ENCODE data around the gene SAP30L. TPM values are rescaled to one million over a fixed set of nuclear protein-coding genes. Genes with fewer than 3 reads are reported as not detected.
A peak's percentile ranks its signal among the peaks of the same experiment; 100 is the strongest.

The SAP30L gene
- total RNA-seq, 2 experiments from 2014 or later = 22.1 to 24.5 TPM

DNA sequence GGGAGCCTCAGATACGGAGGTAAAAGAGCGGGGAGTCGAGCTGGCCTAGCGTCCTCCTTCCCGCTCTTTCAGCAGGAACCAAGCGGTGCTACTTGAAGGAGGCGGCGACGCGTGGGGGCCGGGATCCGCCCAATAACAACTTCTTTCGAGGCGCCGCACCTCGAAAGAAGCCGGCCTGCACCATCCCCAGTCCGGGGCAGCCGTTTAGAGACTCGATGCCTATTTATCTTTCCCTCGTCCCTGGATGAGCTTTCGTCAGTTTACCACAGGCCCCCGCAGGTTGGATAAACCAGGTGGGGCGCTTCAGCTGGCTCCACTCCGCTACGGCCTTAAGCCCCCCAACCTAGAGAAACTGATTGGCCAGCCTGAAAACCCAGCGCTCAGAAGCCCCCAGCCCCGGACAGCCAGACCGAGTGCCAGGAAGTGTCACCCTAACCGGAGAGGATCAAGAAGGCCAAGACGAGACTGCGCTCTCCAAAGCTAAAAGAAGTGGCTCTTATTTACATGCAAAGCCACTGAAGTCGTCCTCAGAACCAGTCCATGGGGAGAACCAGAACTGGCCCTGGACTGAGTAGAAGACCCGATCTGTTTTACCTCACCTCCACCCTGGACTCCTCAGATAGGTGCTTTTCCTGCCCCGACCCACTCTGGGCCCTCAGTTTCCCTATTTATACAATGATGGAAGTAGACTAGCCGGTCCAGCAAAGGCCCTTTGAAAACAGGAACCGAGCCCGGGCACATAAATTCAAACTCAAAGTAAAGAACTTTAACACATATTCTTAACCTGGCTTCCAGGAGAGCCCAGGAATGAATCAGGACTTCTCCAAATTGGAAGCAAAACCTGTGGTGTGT lies 30.8 kb downstream of the SAP30L start:
- POLR2A ChIA-PET = no interaction called here

DNA sequence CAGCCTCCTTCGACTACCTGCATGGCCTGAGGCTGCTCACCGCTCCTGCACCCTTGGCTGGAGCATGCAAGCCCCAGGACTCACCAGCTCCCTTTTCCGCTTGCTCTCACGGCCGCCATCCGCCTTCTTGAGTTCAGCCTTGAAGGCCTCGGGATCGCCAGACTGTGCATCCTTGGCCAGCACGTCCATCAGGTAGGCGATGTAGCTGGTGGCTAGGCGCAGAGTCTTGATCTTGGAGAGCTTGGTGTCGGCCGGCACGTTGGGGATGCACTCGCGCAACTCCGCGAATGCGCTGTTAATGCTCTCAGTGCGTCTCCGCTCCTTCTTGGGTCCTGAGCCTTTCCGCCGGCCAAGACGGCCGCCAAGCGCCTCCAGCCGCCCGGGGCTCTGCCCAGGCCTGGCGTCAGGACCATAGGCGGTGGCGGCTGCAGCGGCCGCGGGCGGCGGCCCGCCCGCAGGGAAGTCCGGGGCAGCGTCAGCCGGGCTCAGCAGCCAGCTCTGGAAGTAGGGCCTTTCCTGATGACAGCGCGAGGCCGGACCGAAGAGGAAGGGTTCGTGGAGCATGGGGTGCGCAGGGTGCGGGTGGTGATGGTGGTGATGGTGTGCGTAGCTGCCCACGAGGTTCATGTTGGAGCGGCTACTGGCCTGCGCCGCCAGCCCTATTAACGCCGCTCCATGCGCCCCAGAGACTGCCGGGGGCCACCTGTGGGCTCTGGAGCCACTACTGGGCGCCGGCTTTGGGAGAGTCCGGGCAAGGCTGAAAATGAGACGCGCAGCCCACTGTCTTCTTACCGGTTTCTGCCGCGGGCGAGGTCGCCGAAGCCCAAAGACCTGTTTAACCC lies 31.8 kb downstream of the SAP30L start:
- Mint-ChIP-seq H3K36me3 (ENCODE audit: low read depth) (no peaks in the 10 kb centered on the region), H3K4me3 (peak overlapping the region; percentile 2), H3K27ac (no peak overlapping the region), H3K4me1 (peaks cover 49% of the 10 kb centered on the region), H3K9me3 (ENCODE audit: low read depth) (no peaks in the 10 kb centered on the region), H3K27me3 (peaks cover 80% of the 10 kb centered on the region)
- no peak for ATAC-seq
- no peak for DNase-seq
- CTCF ChIA-PET = interaction anchor here (0.6 to 1.0 kb wide), 2 partner anchors 9 to 162 kb away, joined by 3 read pairs; no protein-coding TSS in a partner anchor
- POLR2A ChIA-PET = no interaction called here
- intact Hi-C loops (cut with DNase I, micrococcal nuclease) = no loop called here

More for the DNA sequence above, 30.8 kb downstream of the SAP30L start:
- DNase-seq (no peak), ATAC-seq (no peak)
- no peaks in the 10 kb centered on the region for H3K9me3 Mint-ChIP-seq (ENCODE audit: low read depth)
- CTCF ChIA-PET = interaction anchor here (0.6 to 1.0 kb wide), 3 partner anchors 8 to 163 kb away, joined by 3 read pairs; no protein-coding TSS in a partner anchor
- peaks cover 49% of the 10 kb centered on the region for H3K4me1 Mint-ChIP-seq
- H3K27ac Mint-ChIP-seq = no peak overlapping the region
- intact Hi-C loops (cut with DNase I, micrococcal nuclease) = loop anchor here in 1 of 2 experiments (1.0 kb wide), 1 partner anchor 8 kb away; no protein-coding TSS in a partner anchor
- H3K27me3 Mint-ChIP-seq = peaks cover 76% of the 10 kb centered on the region
- H3K4me3 Mint-ChIP-seq = peak overlapping the region; percentile 2
- no peaks in the 10 kb centered on the region for H3K36me3 Mint-ChIP-seq (ENCODE audit: low read depth)

DNA sequence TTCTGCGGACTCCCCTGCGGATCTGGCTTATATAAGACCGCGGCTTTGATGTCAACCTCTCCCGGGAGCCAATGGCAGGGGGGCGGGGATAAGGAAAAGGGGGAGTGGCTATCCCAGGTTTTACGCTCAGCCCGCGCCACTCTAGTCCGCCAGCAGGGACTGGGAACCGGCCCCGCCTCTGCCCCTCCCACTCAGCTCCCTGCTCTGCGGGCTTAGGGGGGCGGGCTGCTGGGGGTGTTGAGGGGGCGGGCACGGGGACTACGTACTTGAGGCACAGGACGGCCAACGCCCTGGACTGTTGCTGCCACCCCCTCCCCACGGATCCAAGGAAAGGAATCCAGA lies 32.4 kb downstream of the SAP30L start, which contains the start of gene HAND1:
HAND1 (minus strand) TSS at position 4 of the 342 bp plus-strand sequence. CDS start 219 bp downstream, outside the sequence.
- intact Hi-C loops (cut with DNase I, micrococcal nuclease) = no loop called here
- Mint-ChIP-seq H3K27me3 (peaks cover 81% of the 10 kb centered on the region), H3K27ac (no peak within 1 kb of the TSS)

DNA sequence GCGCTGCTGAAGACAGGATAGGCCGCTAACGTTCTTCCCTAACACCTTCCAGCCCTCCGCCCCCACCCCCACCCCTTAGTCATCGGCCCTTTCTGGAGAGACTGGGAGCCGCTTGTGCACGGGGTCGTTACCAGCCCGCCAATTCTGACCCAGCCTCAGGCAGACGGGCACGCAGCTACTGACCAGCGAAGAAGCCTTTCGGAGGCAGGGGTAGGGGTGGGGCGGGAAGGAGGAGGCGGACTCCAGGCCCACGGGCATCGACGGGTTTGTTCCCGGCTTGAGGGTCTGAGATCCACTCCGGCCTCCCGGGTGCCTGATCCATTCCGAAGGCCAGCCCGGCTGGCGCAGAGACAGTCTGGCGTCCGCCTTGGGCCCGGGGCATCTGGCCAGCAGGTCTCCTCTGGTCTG lies 33.0 kb downstream of the SAP30L start:
- DNase-seq (no peak), ATAC-seq (no peak)
- H3K9me3 Mint-ChIP-seq (ENCODE audit: low read depth) = no peaks in the 10 kb centered on the region
- no peak overlapping the region for H3K27ac Mint-ChIP-seq
- H3K4me3 Mint-ChIP-seq = no peak overlapping the region
- ChIA-PET POLR2A (no interaction called here), CTCF (interaction anchor here (0.6 kb wide), 1 partner anchor 140 kb away, joined by 3 read pairs; no protein-coding TSS in a partner anchor)
- peaks cover 49% of the 10 kb centered on the region for H3K4me1 Mint-ChIP-seq
- intact Hi-C loops (cut with DNase I, micrococcal nuclease) = no loop called here
- peaks cover 83% of the 10 kb centered on the region for H3K27me3 Mint-ChIP-seq
- H3K36me3 Mint-ChIP-seq (ENCODE audit: low read depth) = no peaks in the 10 kb centered on the region

More for the DNA sequence above, 32.4 kb downstream of the SAP30L start, which contains the start of gene HAND1:
- CTCF ChIA-PET = no interaction called here
- H3K36me3 Mint-ChIP-seq (ENCODE audit: low read depth) = no peaks in the 10 kb centered on the region
- ATAC-seq = no peak
- no peak for DNase-seq
- peaks cover 50% of the 10 kb centered on the region for H3K4me1 Mint-ChIP-seq
- H3K4me3 Mint-ChIP-seq = peak within 1 kb of the TSS; percentile 2
- POLR2A ChIA-PET = no interaction called here
- H3K9me3 Mint-ChIP-seq (ENCODE audit: low read depth) = no peaks in the 10 kb centered on the region

DNA sequence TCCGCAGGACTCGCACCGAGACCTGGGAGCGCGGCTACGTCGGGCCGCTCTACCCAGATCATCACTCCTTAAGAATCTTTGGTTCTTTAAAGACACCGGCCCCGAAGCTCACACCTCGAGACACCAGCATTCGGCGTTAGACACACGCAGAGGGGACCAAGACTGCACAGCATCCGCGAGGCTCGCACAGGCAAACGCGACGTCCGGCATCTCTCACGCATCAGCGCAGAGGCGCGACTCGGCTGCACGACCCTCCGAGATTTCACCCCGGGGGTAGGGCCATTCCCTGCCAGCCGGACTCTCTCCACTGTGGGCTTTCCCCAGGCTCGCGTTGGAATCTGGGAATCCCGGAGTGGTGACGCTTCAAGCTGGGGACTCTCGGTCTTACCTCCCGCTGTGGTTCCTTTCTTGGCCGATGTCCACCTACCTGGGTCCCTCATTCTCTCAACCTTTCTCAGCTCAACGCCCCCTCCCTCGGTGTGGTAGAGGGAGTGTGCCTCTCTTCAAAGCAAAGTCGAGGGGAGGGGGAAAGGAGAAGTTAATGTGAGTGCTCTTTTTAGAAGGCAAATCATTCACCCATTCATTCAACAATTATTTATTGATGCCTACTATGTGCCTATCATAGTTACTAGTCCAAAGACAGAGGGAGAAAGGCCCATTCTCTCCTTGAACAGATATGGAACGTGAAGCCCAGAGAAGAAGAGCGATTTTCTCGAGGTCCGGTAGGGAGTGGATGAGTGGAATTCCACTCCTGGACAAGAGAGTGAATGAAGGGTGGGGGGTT lies 33.6 kb downstream of the SAP30L start:
- intact Hi-C loops (cut with DNase I, micrococcal nuclease) = no loop called here
- no peak overlapping the region for H3K4me3 Mint-ChIP-seq

DNA sequence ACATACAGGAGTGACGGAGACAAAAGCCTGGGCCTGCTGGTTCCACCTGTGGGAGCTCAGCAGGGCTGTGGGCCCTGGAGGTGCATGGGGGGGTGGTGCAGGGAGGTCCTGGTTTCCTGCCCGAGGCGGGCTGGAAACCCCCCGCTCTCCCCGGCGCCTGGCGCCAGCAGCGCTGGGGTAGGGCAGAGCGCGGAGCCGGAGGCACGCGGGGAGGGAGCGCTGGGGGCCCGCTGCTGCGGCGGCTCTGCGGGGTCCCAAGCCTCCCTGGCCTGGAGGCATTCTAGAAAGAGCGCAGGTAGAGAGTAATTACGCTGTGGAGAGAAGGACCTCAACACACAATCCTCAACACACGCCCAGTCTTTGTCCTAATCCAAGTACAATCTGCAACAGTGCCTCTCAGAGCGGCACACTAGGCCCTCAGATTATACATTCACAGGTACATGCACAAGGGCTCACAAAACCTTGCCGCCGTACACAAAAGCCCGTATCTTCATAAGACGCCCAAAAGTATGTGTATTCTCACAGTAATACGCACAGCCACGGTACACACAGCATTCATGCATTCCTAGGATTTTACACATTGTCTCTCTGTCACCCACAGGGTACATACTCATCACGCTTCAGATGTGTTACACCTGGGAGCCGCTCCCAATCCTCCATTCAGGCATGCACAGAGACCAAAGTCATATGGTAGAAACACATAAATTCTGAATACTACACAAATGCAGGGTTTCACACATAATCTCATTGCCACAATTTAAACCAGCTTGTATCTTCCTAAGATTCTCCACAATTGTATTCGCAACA lies 34.4 kb downstream of the SAP30L start:
- ChIA-PET POLR2A (interaction anchor here (0.7 kb wide), 1 partner anchor 379 kb away, joined by 8 read pairs; the partner anchor contains the start of gene CNOT8), CTCF (interaction anchor here (0.7 to 1.6 kb wide), 2 partner anchors 13 to 133 kb away, joined by 3 read pairs; no protein-coding TSS in a partner anchor)
- Mint-ChIP-seq H3K27me3 (peaks cover 83% of the 10 kb centered on the region), H3K36me3 (ENCODE audit: low read depth) (no peaks in the 10 kb centered on the region), H3K4me3 (no peak overlapping the region), H3K4me1 (peaks cover 39% of the 10 kb centered on the region), H3K9me3 (ENCODE audit: low read depth) (no peaks in the 10 kb centered on the region), H3K27ac (no peak overlapping the region)
- ATAC-seq (no peak), DNase-seq (no peak)
- intact Hi-C loops (cut with DNase I, micrococcal nuclease) = no loop called here

More for the DNA sequence above, 33.6 kb downstream of the SAP30L start:
- peak; percentile 43 for DNase-seq
- ChIA-PET POLR2A (interaction anchor here (0.7 kb wide), 1 partner anchor 379 kb away, joined by 8 read pairs; the partner anchor contains the start of gene CNOT8), CTCF (interaction anchor here (0.6 kb wide), 1 partner anchor 140 kb away, joined by 3 read pairs; no protein-coding TSS in a partner anchor)
- H3K27me3 Mint-ChIP-seq = peaks cover 83% of the 10 kb centered on the region
- ATAC-seq = peak; percentile 28
- H3K9me3 Mint-ChIP-seq (ENCODE audit: low read depth) = no peaks in the 10 kb centered on the region
- no peak overlapping the region for H3K27ac Mint-ChIP-seq
- H3K36me3 Mint-ChIP-seq (ENCODE audit: low read depth) = no peaks in the 10 kb centered on the region
- H3K4me1 Mint-ChIP-seq = peaks cover 47% of the 10 kb centered on the region

DNA sequence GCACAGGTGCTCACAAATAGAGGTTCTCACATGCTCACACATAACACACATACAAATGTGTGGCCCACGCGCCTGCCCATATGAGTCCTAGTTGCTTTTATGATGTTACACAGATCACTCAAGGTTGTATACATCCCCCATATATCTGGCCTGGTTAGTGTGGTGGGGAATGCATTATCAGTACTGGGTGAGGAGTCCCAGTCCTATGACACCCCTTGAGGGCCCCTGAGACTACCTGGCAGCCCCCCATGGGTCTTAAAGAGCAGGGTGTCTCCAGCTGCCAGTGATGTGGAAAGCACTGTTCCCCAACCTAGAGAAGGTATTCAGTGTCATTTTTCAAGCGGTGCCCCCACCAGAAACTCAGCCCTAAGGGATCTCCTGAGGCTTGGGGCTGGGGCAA lies 35.0 kb downstream of the SAP30L start:
- CTCF ChIA-PET = interaction anchor here (0.7 to 1.6 kb wide), 2 partner anchors 14 to 132 kb away, joined by 3 read pairs; no protein-coding TSS in a partner anchor
- H3K9me3 Mint-ChIP-seq (ENCODE audit: low read depth) = no peaks in the 10 kb centered on the region
- H3K36me3 Mint-ChIP-seq (ENCODE audit: low read depth) = no peaks in the 10 kb centered on the region
- ATAC-seq (no peak), DNase-seq (no peak)
- peaks cover 85% of the 10 kb centered on the region for H3K27me3 Mint-ChIP-seq
- intact Hi-C loops (cut with DNase I, micrococcal nuclease) = no loop called here
- POLR2A ChIA-PET = no interaction called here
- no peak overlapping the region for H3K4me3 Mint-ChIP-seq
- no peak overlapping the region for H3K27ac Mint-ChIP-seq
- H3K4me1 Mint-ChIP-seq = peaks cover 39% of the 10 kb centered on the region

DNA sequence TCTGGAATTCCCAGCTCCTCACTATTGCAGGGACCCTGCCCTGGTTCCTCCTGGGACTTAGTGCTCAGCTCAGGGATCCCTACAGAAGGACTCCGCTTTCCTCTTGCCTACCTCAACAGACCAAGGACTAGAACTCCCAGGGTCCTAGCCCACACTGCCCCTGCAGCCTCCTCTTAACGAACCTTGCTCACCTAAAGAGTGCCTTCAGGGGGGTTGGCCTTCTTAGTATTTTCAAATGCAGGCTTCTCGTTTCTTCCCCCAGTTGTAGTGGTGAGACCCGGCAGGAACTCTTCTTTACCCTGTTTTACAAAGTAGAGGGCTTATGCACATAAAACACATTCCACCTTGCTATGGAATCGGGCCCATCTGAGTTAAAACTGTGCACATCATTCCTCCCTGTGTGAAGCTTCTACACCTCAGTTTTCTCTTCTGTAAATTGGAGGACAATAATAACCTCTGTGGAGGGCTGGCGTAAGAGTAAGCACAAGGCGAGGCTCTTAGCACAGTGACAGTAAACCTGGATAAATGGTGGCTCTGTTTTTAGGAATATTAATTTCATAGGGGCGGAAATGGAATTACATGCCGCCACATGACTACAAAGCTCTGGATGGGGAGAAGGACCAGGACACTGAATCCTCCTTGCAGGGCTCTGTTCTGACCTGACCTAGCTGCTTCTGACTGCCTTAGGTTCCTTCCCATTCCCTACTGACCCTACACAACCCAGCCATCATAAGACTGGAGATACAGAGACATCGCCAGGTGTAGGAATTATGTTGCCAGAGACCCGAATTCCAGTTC lies 36.0 kb downstream of the SAP30L start:
- DNase-seq = no peak
- Mint-ChIP-seq H3K9me3 (ENCODE audit: low read depth) (no peaks in the 10 kb centered on the region), H3K27ac (no peak overlapping the region), H3K27me3 (peaks cover 87% of the 10 kb centered on the region), H3K4me1 (peaks cover 34% of the 10 kb centered on the region), H3K36me3 (ENCODE audit: low read depth) (no peaks in the 10 kb centered on the region), H3K4me3 (no peak overlapping the region)
- POLR2A ChIA-PET = no interaction called here
- intact Hi-C loops (cut with DNase I, micrococcal nuclease) = loop anchor here in 1 of 2 experiments (1.0 kb wide), 1 partner anchor 7 kb away; no protein-coding TSS in a partner anchor
- ATAC-seq = no peak
- CTCF ChIA-PET = interaction anchor here (0.8 to 1.6 kb wide), 2 partner anchors 38 to 131 kb away, joined by 3 read pairs; no protein-coding TSS in a partner anchor

DNA sequence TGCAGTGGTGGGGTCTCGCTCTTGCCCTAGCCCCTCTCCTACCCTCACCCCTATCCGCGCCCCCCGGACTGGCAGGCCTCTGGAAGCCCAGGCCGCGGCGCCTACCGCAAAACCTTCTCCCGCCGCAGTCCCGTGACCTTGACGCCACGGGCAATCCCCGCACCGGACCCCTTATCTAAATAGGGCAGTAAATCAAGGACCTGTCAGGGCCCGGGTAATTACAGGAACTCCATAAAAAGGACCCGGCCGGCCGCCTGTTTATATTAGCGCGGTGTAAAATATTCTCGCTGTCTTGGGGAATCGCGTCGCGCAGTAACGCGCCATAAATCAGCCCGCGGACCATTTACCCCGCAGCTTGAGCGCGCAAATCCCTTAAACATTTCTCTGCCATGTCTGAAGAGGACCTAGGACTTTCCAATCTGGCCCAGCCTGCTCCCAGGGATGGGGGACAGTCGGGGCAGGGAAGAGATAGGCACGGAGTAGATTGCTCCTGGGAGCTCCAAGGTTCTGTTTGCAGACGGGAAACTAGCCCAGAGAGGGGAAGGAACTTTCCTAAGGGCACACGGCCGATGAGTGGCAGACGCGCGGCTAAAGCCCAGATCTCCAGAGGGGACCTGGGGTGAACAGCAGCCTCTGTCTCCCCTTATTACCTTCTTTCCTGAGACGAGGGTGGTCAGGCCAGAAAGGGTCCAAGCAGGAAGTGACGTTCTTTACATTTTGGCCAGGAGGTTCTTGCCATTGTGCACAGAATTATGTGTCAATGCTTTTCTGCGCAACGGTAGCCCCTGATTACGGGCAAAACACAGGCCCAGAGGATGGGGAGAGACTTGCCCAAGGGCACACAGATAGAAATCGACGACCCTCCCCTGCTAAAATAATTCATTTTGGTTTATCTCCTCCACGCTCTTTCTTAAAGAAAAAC lies 37.0 kb downstream of the SAP30L start:
- ChIA-PET CTCF (interaction anchor here (0.8 to 1.8 kb wide), 3 partner anchors 14 to 37 kb away, joined by 3 to 5 read pairs (median 5); no protein-coding TSS in a partner anchor), POLR2A (no interaction called here)
- Mint-ChIP-seq H3K27ac (no peak overlapping the region), H3K36me3 (ENCODE audit: low read depth) (no peaks in the 10 kb centered on the region), H3K4me1 (peaks cover 33% of the 10 kb centered on the region), H3K27me3 (peaks cover 84% of the 10 kb centered on the region), H3K9me3 (ENCODE audit: low read depth) (no peaks in the 10 kb centered on the region), H3K4me3 (no peak overlapping the region)
- DNase-seq = no peak
- ATAC-seq = no peak
- intact Hi-C loops (cut with DNase I, micrococcal nuclease) = loop anchor here in 1 of 2 experiments (1.0 kb wide), 1 partner anchor 8 kb away; no protein-coding TSS in a partner anchor

All from activated CD4-positive, alpha-beta T cell treated with anti-CD3 and anti-CD28 coated beads for 36 hours (primary cell).